ENCODE results near the gene TMEM158. TPM values are rescaled to one million over a fixed set of nuclear protein-coding genes. Genes with fewer than 3 reads are reported as not detected.
A peak's percentile ranks its signal among the peaks of the same experiment; 100 is the strongest.

The TMEM158 gene
- total and polyA plus RNA-seq, 2 donors (not counting 1 experiment from before 2014, with no cell fraction given) = 31.6 to 125 TPM

- H4K20me1 ChIP-seq (ENCODE audit: control insufficient read depth, extremely low read depth, insufficient read depth, low read length) = no peaks in the 10 kb centered on the region
- TF ChIP-seq EZH2 (IDR thresholded peaks at IDR 0.05; ENCODE audit: low read length, missing control alignments) = no peak
- TF ChIP-seq CTCF (conservative IDR thresholded peaks at IDR 0.05 in 1 of 2, IDR thresholded peaks at IDR 0.05 in 1 of 2; ENCODE audit: low read depth in 1 of 2, low read length in 2 of 2) = no peak
- no peaks in the 10 kb centered on the region for H3K36me3 ChIP-seq (ENCODE audit: control insufficient read depth, insufficient read depth, low read length)
- H3K79me2 ChIP-seq (ENCODE audit: control insufficient read depth, insufficient read depth, low read length) = no peaks in the 10 kb centered on the region
- no peak overlapping the region for H3K4me3 ChIP-seq (replicated peaks in 1 of 4; ENCODE audit: control extremely low read depth in 1 of 4, insufficient read depth in 1 of 4, low read depth in 3 of 4, low read length in 4 of 4)
- DNase-seq (ENCODE audit: low read depth in 2 of 2) = no peak
- H3K27me3 ChIP-seq (ENCODE audit: control insufficient read depth, insufficient read depth, low read length) = no peaks in the 10 kb centered on the region
- H3K9me3 ChIP-seq (ENCODE audit: control insufficient read depth, insufficient read depth, low read depth, low read length) = no peaks in the 10 kb centered on the region
- H3K4me1 ChIP-seq (ENCODE audit: control insufficient read depth, extremely low read depth, insufficient read depth, low read length) = no peaks in the 10 kb centered on the region
- H3K27ac ChIP-seq (ENCODE audit: insufficient read depth, low read length) = no peak overlapping the region
- H3K9ac ChIP-seq (ENCODE audit: insufficient read depth, low read length) = no peak overlapping the region
- H2AFZ ChIP-seq (ENCODE audit: low read length) = no peak overlapping the region
- no peak overlapping the region for H3K4me2 ChIP-seq (ENCODE audit: extremely low read depth, insufficient read depth, low read length)
Measured at GRCh38 chr3:45272828-45273470, 46.9 kb upstream of the TMEM158 start.

- Histone ChIP-seq H3K27ac (ENCODE audit: insufficient read depth, low read length) (no peak overlapping the region), H4K20me1 (ENCODE audit: control insufficient read depth, extremely low read depth, insufficient read depth, low read length) (no peaks in the 10 kb centered on the region), H3K4me1 (ENCODE audit: control insufficient read depth, extremely low read depth, insufficient read depth, low read length) (no peaks in the 10 kb centered on the region), H3K4me2 (ENCODE audit: extremely low read depth, insufficient read depth, low read length) (no peak overlapping the region), H3K79me2 (ENCODE audit: control insufficient read depth, insufficient read depth, low read length) (no peaks in the 10 kb centered on the region), H3K9ac (ENCODE audit: insufficient read depth, low read length) (no peak overlapping the region), H3K36me3 (ENCODE audit: control insufficient read depth, insufficient read depth, low read length) (no peaks in the 10 kb centered on the region), H3K4me3 (replicated peaks in 1 of 4; ENCODE audit: control extremely low read depth in 1 of 4, insufficient read depth in 1 of 4, low read depth in 3 of 4, low read length in 4 of 4) (no peak overlapping the region), H3K9me3 (ENCODE audit: control insufficient read depth, insufficient read depth, low read depth, low read length) (no peaks in the 10 kb centered on the region), H3K27me3 (ENCODE audit: control insufficient read depth, insufficient read depth, low read length) (no peaks in the 10 kb centered on the region), H2AFZ (ENCODE audit: low read length) (no peak overlapping the region)
- TF ChIP-seq CTCF (conservative IDR thresholded peaks at IDR 0.05 in 1 of 2, IDR thresholded peaks at IDR 0.05 in 1 of 2; ENCODE audit: low read depth in 1 of 2, low read length in 2 of 2) (no peak), EZH2 (IDR thresholded peaks at IDR 0.05; ENCODE audit: low read length, missing control alignments) (no peak)
- DNase-seq (ENCODE audit: low read depth in 2 of 2) = no peak
Measured at GRCh38 chr3:45272032-45272810, 46.1 kb upstream of the TMEM158 start.

- H4K20me1 ChIP-seq (ENCODE audit: control insufficient read depth, extremely low read depth, insufficient read depth, low read length) = no peaks in the 10 kb centered on the region
- TF ChIP-seq EZH2 (IDR thresholded peaks at IDR 0.05; ENCODE audit: low read length, missing control alignments) (no peak), CTCF (conservative IDR thresholded peaks at IDR 0.05 in 1 of 2, IDR thresholded peaks at IDR 0.05 in 1 of 2; ENCODE audit: low read depth in 1 of 2, low read length in 2 of 2) (no peak)
- DNase-seq (ENCODE audit: low read depth in 2 of 2) = peak in 1 of 2 donors; percentile 29
- H3K9me3 ChIP-seq (ENCODE audit: control insufficient read depth, insufficient read depth, low read depth, low read length) = no peaks in the 10 kb centered on the region
- no peaks in the 10 kb centered on the region for H3K36me3 ChIP-seq (ENCODE audit: control insufficient read depth, insufficient read depth, low read length)
- no peak overlapping the region for H3K9ac ChIP-seq (ENCODE audit: insufficient read depth, low read length)
- H3K4me3 ChIP-seq (replicated peaks in 1 of 4; ENCODE audit: control extremely low read depth in 1 of 4, insufficient read depth in 1 of 4, low read depth in 3 of 4, low read length in 4 of 4) = no peak overlapping the region
- no peak overlapping the region for H2AFZ ChIP-seq (ENCODE audit: low read length)
- H3K4me1 ChIP-seq (ENCODE audit: control insufficient read depth, extremely low read depth, insufficient read depth, low read length) = no peaks in the 10 kb centered on the region
- H3K27me3 ChIP-seq (ENCODE audit: control insufficient read depth, insufficient read depth, low read length) = no peaks in the 10 kb centered on the region
- no peaks in the 10 kb centered on the region for H3K79me2 ChIP-seq (ENCODE audit: control insufficient read depth, insufficient read depth, low read length)
- H3K4me2 ChIP-seq (ENCODE audit: extremely low read depth, insufficient read depth, low read length) = no peak overlapping the region
- no peak overlapping the region for H3K27ac ChIP-seq (ENCODE audit: insufficient read depth, low read length)
Measured at GRCh38 chr3:45269952-45270351, 43.9 kb upstream of the TMEM158 start.
